NT2/D1 (cell line): ENCODE data around the gene SLC22A4.

Experiments used
- SUZ12 ChIP-seq: IDR thresholded peaks from 2 replicates; pipeline ENCODE4 v1.6.1; 2011; ENCODE audit not compliant: insufficient read length, insufficient read depth; ENCODE audit errors: extremely low read depth
- YY1 ChIP-seq: IDR thresholded peaks from 2 replicates; pipeline ENCODE4 v1.6.1; 2011; ENCODE audit not compliant: insufficient read length, insufficient read depth
- ZNF274 ChIP-seq: IDR thresholded peaks from 2 replicates; pipeline ENCODE4 v1.6.1; 2011; ENCODE audit warnings: mild to moderate bottlenecking, low read depth, low read length

GRCh38 chr5:132339502-132339901 is 45.3 kb downstream of the SLC22A4 start:
- TF ChIP-seq SUZ12 (no peak), ZNF274 (no peak), YY1 (no peak)
